ENCODE results near the gene HEATR1. TPM values are rescaled to one million over a fixed set of nuclear protein-coding genes. Genes with fewer than 3 reads are reported as not detected.

Gene HEATR1
- total RNA-seq, 1 donor from 2014 or later = 12.8 TPM

DNA sequence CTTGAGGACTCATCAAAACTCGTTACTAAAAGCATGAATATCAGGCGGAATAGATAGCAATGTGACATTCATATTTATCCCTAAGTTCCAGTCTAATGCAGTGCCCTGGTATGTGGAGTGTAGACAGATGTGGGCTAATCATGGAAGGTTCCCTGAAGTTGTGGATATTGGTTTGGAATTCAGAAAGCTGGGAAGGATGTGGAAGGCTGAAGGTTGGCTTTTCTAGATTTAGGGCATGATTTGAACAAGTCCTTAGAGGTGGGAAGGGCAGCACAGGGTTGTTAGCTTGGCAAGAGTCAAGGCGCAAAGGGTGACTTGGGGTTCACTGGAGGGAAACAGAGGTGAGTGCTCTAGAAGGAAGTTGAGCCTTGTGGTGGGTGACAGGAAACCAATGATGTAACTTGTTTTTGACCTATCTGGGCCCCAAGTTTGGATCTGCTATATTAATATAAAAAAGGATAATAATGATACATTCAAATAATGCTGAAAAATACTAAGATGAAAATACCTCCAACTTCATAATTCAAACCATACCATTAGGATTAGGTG lies 58.6 kb downstream of the HEATR1 start:
- no peaks in the 10 kb centered on the region for H3K9me3 ChIP-seq (replicated peaks)
- H3K27ac ChIP-seq (replicated peaks) = no peak overlapping the region
- no peak for DNase-seq
- H3K4me1 ChIP-seq = peaks cover 7% of the 10 kb centered on the region
- H3K27me3 ChIP-seq (ENCODE audit: low read depth) = no peaks in the 10 kb centered on the region
- H3K36me3 ChIP-seq = peaks cover 99% of the 10 kb centered on the region
- TF ChIP-seq, protein P1, sequence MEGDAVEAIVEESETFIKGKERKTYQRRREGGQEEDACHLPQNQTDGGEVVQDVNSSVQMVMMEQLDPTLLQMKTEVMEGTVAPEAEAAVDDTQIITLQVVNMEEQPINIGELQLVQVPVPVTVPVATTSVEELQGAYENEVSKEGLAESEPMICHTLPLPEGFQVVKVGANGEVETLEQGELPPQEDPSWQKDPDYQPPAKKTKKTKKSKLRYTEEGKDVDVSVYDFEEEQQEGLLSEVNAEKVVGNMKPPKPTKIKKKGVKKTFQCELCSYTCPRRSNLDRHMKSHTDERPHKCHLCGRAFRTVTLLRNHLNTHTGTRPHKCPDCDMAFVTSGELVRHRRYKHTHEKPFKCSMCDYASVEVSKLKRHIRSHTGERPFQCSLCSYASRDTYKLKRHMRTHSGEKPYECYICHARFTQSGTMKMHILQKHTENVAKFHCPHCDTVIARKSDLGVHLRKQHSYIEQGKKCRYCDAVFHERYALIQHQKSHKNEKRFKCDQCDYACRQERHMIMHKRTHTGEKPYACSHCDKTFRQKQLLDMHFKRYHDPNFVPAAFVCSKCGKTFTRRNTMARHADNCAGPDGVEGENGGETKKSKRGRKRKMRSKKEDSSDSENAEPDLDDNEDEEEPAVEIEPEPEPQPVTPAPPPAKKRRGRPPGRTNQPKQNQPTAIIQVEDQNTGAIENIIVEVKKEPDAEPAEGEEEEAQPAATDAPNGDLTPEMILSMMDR (IDR thresholded peaks at IDR 0.05; ENCODE audit: borderline replicate concordance) = no peak
- intact Hi-C loops (cut with micrococcal nuclease) = no loop called here
- H3K4me3 ChIP-seq = no peak overlapping the region

DNA sequence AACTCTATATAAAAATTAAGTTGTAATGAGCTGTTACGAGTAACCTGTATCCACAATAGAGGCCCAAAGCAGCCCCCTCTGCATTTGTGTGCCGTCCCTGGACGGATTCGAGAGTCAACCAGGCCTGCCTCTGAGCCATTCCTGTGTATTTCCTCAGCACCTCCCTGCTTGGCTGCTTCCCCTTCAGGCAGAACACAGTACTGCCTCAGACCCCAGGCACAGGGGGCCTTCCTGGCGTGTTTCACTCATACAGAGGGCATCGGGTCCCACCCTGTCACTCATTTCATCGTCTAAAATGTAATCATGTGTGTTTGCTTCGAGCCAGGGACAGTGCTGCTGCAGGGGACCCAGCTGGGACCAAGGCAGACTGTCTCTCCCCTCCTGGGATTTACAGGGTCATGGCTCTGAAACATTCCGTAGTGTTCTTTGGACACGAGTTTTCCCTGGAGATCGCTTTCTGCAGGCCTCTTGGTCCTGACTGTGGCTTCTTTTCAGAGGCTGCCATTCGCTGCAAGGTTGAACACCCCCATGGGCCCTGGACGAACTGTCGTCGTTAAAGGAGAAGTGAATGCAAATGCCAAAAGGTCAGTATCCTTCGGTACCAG lies 61.1 kb downstream of the HEATR1 start:
- no peak overlapping the region for H3K27ac ChIP-seq (replicated peaks)
- H3K9me3 ChIP-seq (replicated peaks) = no peaks in the 10 kb centered on the region
- H3K36me3 ChIP-seq = peaks cover 95% of the 10 kb centered on the region
- no peak for DNase-seq
- no peaks in the 10 kb centered on the region for H3K27me3 ChIP-seq (ENCODE audit: low read depth)
- H3K4me1 ChIP-seq = peaks cover 7% of the 10 kb centered on the region
- intact Hi-C loops (cut with micrococcal nuclease) = no loop called here
- TF ChIP-seq, protein P1 (IDR thresholded peaks at IDR 0.05; ENCODE audit: borderline replicate concordance) = no peak
- H3K4me3 ChIP-seq = no peak overlapping the region

DNA sequence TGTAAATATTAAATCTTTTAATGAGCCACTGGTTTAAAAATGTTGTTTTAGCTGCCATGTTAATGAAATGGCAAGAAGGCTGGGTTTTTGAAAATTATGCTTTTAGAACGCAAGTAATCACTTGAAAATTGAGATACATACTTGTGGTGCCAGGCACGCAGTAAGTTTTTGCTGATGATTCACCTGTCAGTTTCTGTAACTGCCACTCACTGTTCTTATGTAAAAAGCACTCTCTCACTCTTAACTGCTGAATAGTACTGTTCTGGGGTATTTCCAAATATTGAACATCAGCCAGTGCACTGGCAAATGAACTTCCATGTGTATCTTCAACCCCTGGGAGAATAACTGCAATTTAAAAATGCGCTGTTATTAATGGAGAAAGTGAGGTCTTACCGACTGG lies 62.6 kb downstream of the HEATR1 start:
- TF ChIP-seq, protein P1 (IDR thresholded peaks at IDR 0.05; ENCODE audit: borderline replicate concordance) = no peak
- peaks cover 7% of the 10 kb centered on the region for H3K4me1 ChIP-seq
- H3K27ac ChIP-seq (replicated peaks) = no peak overlapping the region
- intact Hi-C loops (cut with micrococcal nuclease) = no loop called here
- H3K36me3 ChIP-seq = peaks cover 88% of the 10 kb centered on the region
- no peaks in the 10 kb centered on the region for H3K9me3 ChIP-seq (replicated peaks)
- no peak overlapping the region for H3K4me3 ChIP-seq
- no peak for DNase-seq
- no peaks in the 10 kb centered on the region for H3K27me3 ChIP-seq (ENCODE audit: low read depth)

DNA sequence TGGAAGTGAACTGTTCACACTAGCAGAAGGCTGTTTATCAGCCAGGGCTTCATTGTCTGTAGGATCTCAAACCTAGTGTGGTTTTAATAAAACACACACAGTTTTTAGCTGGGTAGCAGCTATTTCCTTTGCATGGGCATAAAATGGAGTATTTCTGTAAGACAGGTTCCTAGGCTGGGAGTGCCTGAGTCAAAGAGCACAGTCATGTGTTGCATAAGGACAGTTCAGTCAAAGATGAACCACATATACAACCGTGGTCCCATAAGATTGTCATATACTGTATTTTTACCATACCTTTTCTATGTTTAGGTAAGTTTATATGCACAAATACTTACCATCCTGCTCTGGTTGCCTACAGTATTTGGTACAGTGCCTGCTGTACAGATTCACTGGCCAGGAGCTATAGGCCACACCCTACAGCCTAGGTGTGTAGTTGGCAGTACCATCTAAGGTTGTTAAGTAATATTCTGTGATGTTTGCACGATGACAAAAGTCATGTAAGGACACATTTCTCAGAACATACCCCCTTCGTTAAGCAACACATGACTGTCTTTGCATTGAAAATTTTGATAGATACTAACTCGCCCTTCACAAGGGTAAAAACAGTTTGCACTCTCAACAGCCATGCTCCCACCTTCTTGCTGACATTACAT lies 63.4 kb downstream of the HEATR1 start:
- H3K27me3 ChIP-seq (ENCODE audit: low read depth) = no peaks in the 10 kb centered on the region
- peaks cover 84% of the 10 kb centered on the region for H3K36me3 ChIP-seq
- TF ChIP-seq, protein P1 (IDR thresholded peaks at IDR 0.05; ENCODE audit: borderline replicate concordance) = no peak
- no peak overlapping the region for H3K27ac ChIP-seq (replicated peaks)
- no peak overlapping the region for H3K4me3 ChIP-seq
- DNase-seq = no peak
- peaks cover 12% of the 10 kb centered on the region for H3K4me1 ChIP-seq
- no peaks in the 10 kb centered on the region for H3K9me3 ChIP-seq (replicated peaks)
- intact Hi-C loops (cut with micrococcal nuclease) = no loop called here

DNA sequence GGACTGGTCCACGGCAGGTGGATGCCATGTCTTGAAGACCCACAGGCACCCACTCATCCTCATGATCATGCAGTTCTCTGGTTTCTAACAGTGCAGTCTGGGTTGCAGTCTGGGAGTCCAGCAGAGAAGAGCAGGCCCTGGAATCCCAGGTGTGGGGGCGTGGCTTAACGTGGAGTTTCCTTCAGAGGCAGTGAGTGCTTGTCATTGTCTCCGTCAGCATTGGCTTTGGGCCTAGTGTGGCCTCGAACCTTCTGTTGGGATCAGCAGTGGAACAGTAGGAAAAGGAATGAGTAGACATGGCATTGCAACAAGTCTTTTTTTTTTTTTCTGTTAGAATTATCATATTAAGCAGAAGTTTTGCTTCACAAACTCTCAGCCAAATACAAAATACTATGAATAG lies 67.8 kb downstream of the HEATR1 start:
- intact Hi-C loops (cut with micrococcal nuclease) = no loop called here
- Histone ChIP-seq H3K4me3 (no peak overlapping the region), H3K27me3 (ENCODE audit: low read depth) (no peaks in the 10 kb centered on the region), H3K27ac (replicated peaks) (no peak overlapping the region), H3K9me3 (replicated peaks) (no peaks in the 10 kb centered on the region), H3K4me1 (peaks cover 41% of the 10 kb centered on the region), H3K36me3 (peaks cover 45% of the 10 kb centered on the region)
- DNase-seq = no peak
- TF ChIP-seq, protein P1 (IDR thresholded peaks at IDR 0.05; ENCODE audit: borderline replicate concordance) = no peak
